ENCODE data around the gene SLC16A8. TPM values are rescaled to one million over a fixed set of nuclear protein-coding genes. Genes with fewer than 3 reads are reported as not detected.

SLC16A8 gene
- total and polyA plus RNA-seq, 4 donors = 0.32 to 0.64 (median 0.39) TPM; not detected in 1

DNA sequence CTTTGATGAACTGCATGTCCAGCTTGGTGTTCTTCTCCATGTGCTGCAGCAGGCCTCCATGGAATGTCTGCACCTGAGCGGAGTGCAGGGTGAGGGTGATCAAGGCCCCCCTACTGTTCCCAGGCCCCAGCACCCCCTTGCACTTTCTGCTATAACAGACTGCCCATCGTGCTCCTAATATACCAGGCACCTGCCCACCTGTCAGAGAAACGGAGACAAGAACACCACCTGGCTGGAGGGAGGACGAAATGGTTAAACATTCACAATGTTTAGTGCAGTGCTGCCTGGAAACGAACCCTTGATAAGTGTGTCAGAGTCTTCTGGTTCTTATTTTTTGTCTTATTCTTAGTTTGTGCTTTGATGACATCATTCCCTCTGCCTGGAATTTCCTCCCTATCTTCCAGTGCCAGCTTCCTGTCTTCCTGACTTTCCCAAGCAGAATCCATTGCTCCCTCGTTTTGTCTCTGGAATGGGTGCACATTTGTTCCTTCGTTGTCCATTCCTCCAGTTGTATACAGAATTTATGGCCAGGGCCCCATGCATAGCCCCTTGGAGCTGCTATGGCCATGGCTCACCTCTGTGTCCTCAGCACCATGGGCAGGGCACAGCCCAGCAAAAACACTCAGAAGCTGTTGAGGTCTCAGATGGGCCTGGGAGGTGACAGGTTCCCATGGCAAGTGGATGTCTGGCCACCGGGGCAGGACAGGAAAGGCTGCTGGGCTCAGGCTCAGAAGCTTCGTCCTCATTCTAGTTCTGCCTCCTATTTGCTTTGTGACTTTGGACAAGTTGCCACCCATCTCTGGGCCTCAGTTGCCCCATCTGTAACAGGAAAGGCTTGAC, 14.6 kb upstream of the SLC16A8 start:
- no peak overlapping the region for H3K9ac ChIP-seq (ENCODE audit: insufficient read depth in 1 of 2, low read length in 2 of 2)
- H3K9me3 ChIP-seq (ENCODE audit: control insufficient read depth in 4 of 4, insufficient read depth in 3 of 4, low read length in 3 of 4) = no peaks in the 10 kb centered on the region
- no peak for ATAC-seq (ENCODE audit: insufficient read depth, low FRiP score)
- no peak overlapping the region for H3K4me3 ChIP-seq
- H3K27ac ChIP-seq (ENCODE audit: low read depth in 1 of 2, low read length in 1 of 2) = no peak overlapping the region
- DNase-seq = peak; percentile 8 to 37 (median 19)
- WGBS, 2 donors = 61 to 73% methylated on average over 9 of the region's 9 CpGs
- peaks cover 0 to 5% (median 0%) of the 10 kb centered on the region in 3 donors for H3K27me3 ChIP-seq (ENCODE audit: control insufficient read depth in 3 of 3, insufficient read depth in 3 of 3, low read length in 2 of 3)
- TF ChIP-seq CTCF (IDR thresholded peaks at IDR 0.05; ENCODE audit: control extremely low read depth, extremely low read depth) = no peak
- no peaks in the 10 kb centered on the region for H3K36me3 ChIP-seq (ENCODE audit: control insufficient read depth in 4 of 4, insufficient read depth in 4 of 4, low read length in 4 of 4)
- H3K4me1 ChIP-seq (ENCODE audit: control insufficient read depth in 5 of 5, insufficient read depth in 5 of 5, low read length in 5 of 5) = peaks cover 0 to 1% (median 0%) of the 10 kb centered on the region in 5 donors

- no peak for TF ChIP-seq CTCF (IDR thresholded peaks at IDR 0.05; ENCODE audit: control extremely low read depth, extremely low read depth)
- ATAC-seq (ENCODE audit: insufficient read depth, low FRiP score) (no peak), DNase-seq (peak; percentile 25 to 52 (median 42))
- Histone ChIP-seq H3K27me3 (ENCODE audit: control insufficient read depth in 3 of 3, insufficient read depth in 3 of 3, low read length in 2 of 3) (peaks cover 0 to 5% (median 0%) of the 10 kb centered on the region in 3 donors), H3K27ac (ENCODE audit: low read depth in 1 of 2, low read length in 1 of 2) (no peak overlapping the region), H3K4me3 (no peak overlapping the region), H3K4me1 (ENCODE audit: control insufficient read depth in 5 of 5, insufficient read depth in 5 of 5, low read length in 5 of 5) (peaks cover 0 to 1% (median 0%) of the 10 kb centered on the region in 5 donors), H3K36me3 (ENCODE audit: control insufficient read depth in 4 of 4, insufficient read depth in 4 of 4, low read length in 4 of 4) (no peaks in the 10 kb centered on the region), H3K9ac (ENCODE audit: insufficient read depth in 1 of 2, low read length in 2 of 2) (no peak overlapping the region), H3K9me3 (ENCODE audit: control insufficient read depth in 4 of 4, insufficient read depth in 3 of 4, low read length in 3 of 4) (no peaks in the 10 kb centered on the region)
- 62 to 65% methylated on average over 29 to 32 of the region's 32 CpGs for WGBS, 2 donors
Observed at GRCh38 chr22:38097557-38098409, 13.8 kb upstream of the SLC16A8 start.

- WGBS, 2 donors = 89 to 95% methylated on average over 15 of the region's 15 CpGs
Observed at GRCh38 chr22:38097058-38097457, 13.1 kb upstream of the SLC16A8 start.

More at GRCh38 chr22:38097058-38097457, 13.1 kb upstream of the SLC16A8 start:
- Histone ChIP-seq H3K9ac (ENCODE audit: insufficient read depth in 1 of 2, low read length in 2 of 2) (no peak overlapping the region), H3K9me3 (ENCODE audit: control insufficient read depth in 4 of 4, insufficient read depth in 3 of 4, low read length in 3 of 4) (no peaks in the 10 kb centered on the region), H3K36me3 (ENCODE audit: control insufficient read depth in 4 of 4, insufficient read depth in 4 of 4, low read length in 4 of 4) (no peaks in the 10 kb centered on the region), H3K27me3 (ENCODE audit: control insufficient read depth in 3 of 3, insufficient read depth in 3 of 3, low read length in 2 of 3) (peaks cover 0 to 5% (median 0%) of the 10 kb centered on the region in 3 donors), H3K4me3 (no peak overlapping the region), H3K4me1 (ENCODE audit: control insufficient read depth in 5 of 5, insufficient read depth in 5 of 5, low read length in 5 of 5) (peaks cover 0 to 1% (median 0%) of the 10 kb centered on the region in 5 donors), H3K27ac (ENCODE audit: low read depth in 1 of 2, low read length in 1 of 2) (no peak overlapping the region)
- ATAC-seq (ENCODE audit: insufficient read depth, low FRiP score) = no peak
- peak in 1 of 3 donors; percentile 5 for DNase-seq
- TF ChIP-seq CTCF (IDR thresholded peaks at IDR 0.05; ENCODE audit: control extremely low read depth, extremely low read depth) = no peak

Measured in lung (tissue), 12 donors.